Adipocyte (in vitro differentiated cells): ENCODE data around the gene ABAT.
"Not testable (repeated sequence)": the region's sequence is repeated elsewhere in the genome, so short reads cannot be mapped to it uniquely, and the experiment has no call there.

Source experiments
- DNase-seq: peaks from one replicate; pipeline ENCODE4 v3.0.0-alpha.2; 2015; ENCODE audit warnings: low read depth
- H3K27me3 ChIP-seq: replicated peaks from 2 replicates; pipeline ENCODE4 v1.7.0; 2013; ENCODE audit warnings: mild to moderate bottlenecking, low read length, moderate library complexity; ENCODE audit not compliant: control insufficient read depth, insufficient read depth
- H3K36me3 ChIP-seq: 2 replicates; pipeline ENCODE4 v1.7.0; 2013; ENCODE audit warnings: low read length, mild to moderate bottlenecking, moderate library complexity; ENCODE audit not compliant: control insufficient read depth, insufficient read depth, severe bottlenecking
- H3K4me1 ChIP-seq: 2 replicates; pipeline ENCODE4 v1.7.0; 2013; ENCODE audit warnings: mild to moderate bottlenecking, low read length, moderate library complexity; ENCODE audit not compliant: control insufficient read depth, insufficient read depth
- H3K4me3 ChIP-seq: 2 replicates; pipeline ENCODE4 v1.7.0; 2013; ENCODE audit warnings: mild to moderate bottlenecking, low read length, moderate library complexity
- H3K9ac ChIP-seq: 2 replicates; pipeline ENCODE4 v1.7.0; 2013; ENCODE audit warnings: mild to moderate bottlenecking, low read length, moderate library complexity
- H3K9me3 ChIP-seq: 2 replicates; pipeline ENCODE4 v1.7.0; 2013; ENCODE audit warnings: mild to moderate bottlenecking, low read length, moderate library complexity; ENCODE audit not compliant: control insufficient read depth

Gene ABAT

GRCh38 chr16:8639694-8640093 lies 34.7 kb upstream of the ABAT start:
- H3K4me3 ChIP-seq = no peak overlapping the region
- no peak overlapping the region for H3K9ac ChIP-seq
- H3K27me3 ChIP-seq = no peaks in the 10 kb centered on the region
- DNase-seq = no peak
- H3K36me3 ChIP-seq = peaks cover 88% of the 10 kb centered on the region
- H3K9me3 ChIP-seq = no peaks in the 10 kb centered on the region
- no peaks in the 10 kb centered on the region for H3K4me1 ChIP-seq

DNA sequence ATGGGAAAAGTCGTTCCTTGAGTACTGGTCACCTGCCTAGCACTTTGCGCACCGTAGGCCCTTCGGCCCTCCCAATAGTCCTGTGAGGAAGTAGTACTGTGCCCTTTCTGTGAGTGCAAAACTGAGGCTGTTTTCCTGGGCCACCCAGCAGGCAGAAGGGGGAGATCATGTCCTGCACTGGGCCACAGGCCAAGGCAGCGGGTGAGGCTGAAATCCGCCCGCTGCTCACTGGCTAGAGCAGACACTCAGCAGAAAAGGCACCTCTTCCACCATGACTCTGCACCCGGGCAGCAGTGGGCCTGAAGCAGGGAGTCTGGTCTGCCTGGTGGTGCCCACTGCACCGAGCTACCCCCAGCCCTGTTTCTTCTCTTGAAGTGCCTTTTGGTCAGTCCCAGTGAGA lies 32.7 kb upstream of the ABAT start:
- H3K4me1 ChIP-seq = no peaks in the 10 kb centered on the region
- H3K9ac ChIP-seq = no peak overlapping the region
- H3K36me3 ChIP-seq = peaks cover 90% of the 10 kb centered on the region
- no peak for DNase-seq
- H3K9me3 ChIP-seq = no peaks in the 10 kb centered on the region
- no peaks in the 10 kb centered on the region for H3K27me3 ChIP-seq
- H3K4me3 ChIP-seq = no peak overlapping the region

- H3K4me1 ChIP-seq = no peaks in the 10 kb centered on the region
- no peaks in the 10 kb centered on the region for H3K27me3 ChIP-seq
- H3K4me3 ChIP-seq = no peak overlapping the region
- no peaks in the 10 kb centered on the region for H3K9me3 ChIP-seq
- H3K9ac ChIP-seq = no peak overlapping the region
- H3K36me3 ChIP-seq = peaks cover 90% of the 10 kb centered on the region
- no peak for DNase-seq
These were observed 32.3 kb upstream of the ABAT start for GRCh38 chr16:8642146-8642545.

GRCh38 chr16:8644211-8645140 lies 29.9 kb upstream of the ABAT start:
- H3K4me3 ChIP-seq = no peak overlapping the region
- no peaks in the 10 kb centered on the region for H3K4me1 ChIP-seq
- no peaks in the 10 kb centered on the region for H3K9me3 ChIP-seq
- DNase-seq = no peak
- no peaks in the 10 kb centered on the region for H3K27me3 ChIP-seq
- no peak overlapping the region for H3K9ac ChIP-seq
- peaks cover 89% of the 10 kb centered on the region for H3K36me3 ChIP-seq

GRCh38 chr16:8645141-8645521 lies 29.3 kb upstream of the ABAT start:
- no peak for DNase-seq
- no peaks in the 10 kb centered on the region for H3K4me1 ChIP-seq
- no peak overlapping the region for H3K9ac ChIP-seq
- no peaks in the 10 kb centered on the region for H3K27me3 ChIP-seq
- H3K4me3 ChIP-seq = no peak overlapping the region
- no peaks in the 10 kb centered on the region for H3K9me3 ChIP-seq
- H3K36me3 ChIP-seq = peaks cover 83% of the 10 kb centered on the region

GRCh38 chr16:8645831-8646230 lies 28.6 kb upstream of the ABAT start:
- Histone ChIP-seq H3K4me3 (no peak overlapping the region), H3K9me3 (no peaks in the 10 kb centered on the region), H3K36me3 (peaks cover 81% of the 10 kb centered on the region), H3K27me3 (no peaks in the 10 kb centered on the region), H3K4me1 (no peaks in the 10 kb centered on the region), H3K9ac (no peak overlapping the region)
- no peak for DNase-seq

DNA sequence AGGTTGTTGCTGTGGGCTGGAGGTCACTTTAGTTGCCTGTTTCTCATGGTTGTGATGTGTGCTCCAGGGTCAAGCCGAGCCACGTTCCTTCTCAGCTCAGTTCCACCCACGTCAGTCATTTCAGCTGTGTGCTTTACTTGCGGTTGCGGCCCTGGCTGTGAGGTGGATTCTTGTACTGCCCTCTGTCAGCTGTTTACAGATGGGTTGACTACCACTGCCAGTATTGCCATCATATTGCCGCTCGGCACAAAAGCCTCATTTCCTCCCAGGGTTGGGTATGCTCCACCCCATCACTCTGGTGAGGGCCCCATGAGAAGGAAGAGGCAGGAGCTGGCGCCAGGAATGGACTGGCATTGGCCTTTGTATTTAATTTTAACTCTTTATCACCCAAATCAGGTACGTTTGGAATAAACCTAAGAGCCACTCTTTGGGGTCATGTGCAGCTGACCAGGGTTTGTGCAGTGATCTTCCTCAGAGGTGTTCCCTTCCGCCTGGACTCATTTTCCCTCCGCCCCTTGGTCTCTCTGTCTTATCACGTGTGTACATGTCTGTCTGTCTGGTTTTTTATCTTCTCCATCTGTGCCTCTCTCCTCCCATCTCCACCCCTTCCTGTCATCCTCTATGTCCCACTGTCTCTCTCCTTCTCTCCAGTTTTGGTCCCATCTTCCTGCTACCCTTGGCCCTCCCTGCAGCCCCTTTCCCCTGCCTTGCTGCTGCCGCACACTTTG lies 27.9 kb upstream of the ABAT start:
- Histone ChIP-seq H3K36me3 (peaks cover 75% of the 10 kb centered on the region), H3K4me1 (no peaks in the 10 kb centered on the region), H3K9ac (no peak overlapping the region), H3K9me3 (no peaks in the 10 kb centered on the region), H3K4me3 (no peak overlapping the region), H3K27me3 (no peaks in the 10 kb centered on the region)
- no peak for DNase-seq

GRCh38 chr16:8647721-8648318 lies 26.6 kb upstream of the ABAT start:
- H3K36me3 ChIP-seq = peaks cover 62% of the 10 kb centered on the region
- no peaks in the 10 kb centered on the region for H3K27me3 ChIP-seq
- no peak overlapping the region for H3K9ac ChIP-seq
- H3K9me3 ChIP-seq = no peaks in the 10 kb centered on the region
- no peaks in the 10 kb centered on the region for H3K4me1 ChIP-seq
- DNase-seq = no peak
- H3K4me3 ChIP-seq = no peak overlapping the region

GRCh38 chr16:8648877-8649276 lies 25.5 kb upstream of the ABAT start:
- Histone ChIP-seq H3K36me3 (peaks cover 51% of the 10 kb centered on the region), H3K4me1 (no peaks in the 10 kb centered on the region), H3K9me3 (no peaks in the 10 kb centered on the region), H3K9ac (no peak overlapping the region), H3K4me3 (no peak overlapping the region), H3K27me3 (no peaks in the 10 kb centered on the region)
- no peak for DNase-seq

DNA sequence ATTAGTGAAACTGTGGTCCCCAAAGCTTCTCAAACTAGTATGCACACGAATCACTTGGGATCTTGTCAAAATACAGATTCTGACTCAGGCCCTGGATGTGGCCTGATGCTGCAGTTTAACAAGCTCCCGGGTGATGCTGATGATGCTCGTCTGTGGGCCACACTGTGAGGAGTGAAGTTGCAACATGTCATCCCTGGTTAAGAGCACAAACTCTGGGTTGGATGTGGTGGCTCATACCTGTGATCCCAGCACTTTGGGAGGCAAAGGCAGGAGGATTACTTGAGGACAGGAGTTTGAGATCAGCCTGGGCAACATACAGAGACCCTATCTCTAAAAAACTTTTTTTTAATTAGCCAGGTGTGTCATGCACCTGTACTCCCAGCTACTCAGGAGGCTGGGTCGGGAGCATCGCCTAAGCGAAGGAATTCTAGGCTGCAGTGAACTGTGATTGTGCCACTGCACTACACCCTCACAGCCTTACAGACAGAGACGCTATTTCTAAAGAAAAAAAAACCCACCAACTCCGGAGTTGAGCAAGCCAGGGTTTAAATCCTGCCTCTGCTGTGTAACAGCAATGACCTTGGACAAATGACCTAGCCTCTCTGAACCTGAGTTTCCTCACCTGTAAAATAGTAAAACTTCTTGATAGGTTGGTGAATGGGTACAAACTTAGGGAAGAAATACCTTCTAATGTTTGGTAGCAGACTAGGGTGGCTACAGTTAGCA lies 24.4 kb upstream of the ABAT start:
- no peak for DNase-seq
- no peaks in the 10 kb centered on the region for H3K27me3 ChIP-seq
- no peak overlapping the region for H3K9ac ChIP-seq
- H3K36me3 ChIP-seq = peaks cover 40% of the 10 kb centered on the region
- peaks cover 3% of the 10 kb centered on the region for H3K9me3 ChIP-seq
- H3K4me1 ChIP-seq = no peaks in the 10 kb centered on the region
- no peak overlapping the region for H3K4me3 ChIP-seq

DNA sequence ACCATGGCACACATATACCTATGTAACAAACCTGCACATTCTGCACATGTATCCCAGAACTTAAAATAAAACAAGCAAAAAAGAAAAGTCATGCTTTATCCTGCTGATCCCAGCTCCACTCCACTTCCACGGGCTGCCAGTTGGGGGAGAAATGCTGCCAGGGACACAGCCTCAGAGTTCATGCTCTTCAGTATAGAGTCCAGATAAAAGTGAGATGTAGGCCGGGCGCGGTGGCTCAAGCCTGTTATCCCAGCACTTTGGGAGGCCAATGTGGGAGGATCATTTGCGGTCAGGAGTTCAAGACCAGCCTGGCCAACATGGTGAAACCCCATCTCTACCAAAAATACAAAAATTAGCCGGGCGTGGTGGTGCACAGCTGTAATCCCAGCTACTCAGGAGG lies 22.5 kb upstream of the ABAT start:
- not testable (repeated sequence) for H3K4me1 ChIP-seq, H3K9me3 ChIP-seq, H3K4me3 ChIP-seq, H3K9ac ChIP-seq, H3K27me3 ChIP-seq
- peak; percentile 19 for DNase-seq
- peaks cover 20% of the 10 kb centered on the region for H3K36me3 ChIP-seq
